HEK293 (cell line): ENCODE data around the gene ALG12.

Source experiments
- BCL11A ChIP-seq: fragments of 450-650 bp; formaldehyde crosslinking; IDR thresholded peaks from 2 replicates; pipeline ENCODE4 v1.5.1; 2016; ENCODE audit warnings: low read depth, missing biosample characterization, missing genetic modification characterization
- GLI2 ChIP-seq: fragments of 450-650 bp; formaldehyde crosslinking; IDR thresholded peaks from 2 replicates; pipeline ENCODE4; 2017; ENCODE audit warnings: missing biosample characterization, missing genetic modification characterization, low read depth, borderline replicate concordance
- MYNN ChIP-seq: fragments of 450-650 bp; formaldehyde crosslinking; IDR thresholded peaks from 2 replicates; pipeline ENCODE4 v1.5.1; 2016; ENCODE audit warnings: missing biosample characterization, missing genetic modification characterization, borderline replicate concordance
- TRIM28 ChIP-seq: IDR thresholded peaks from 2 replicates; pipeline ENCODE4 v1.6.1; 2011; ENCODE audit warnings: low read length, control low read depth, borderline replicate concordance
- ZBTB1 ChIP-seq: fragments of 450-650 bp; formaldehyde crosslinking; IDR thresholded peaks from 2 replicates; pipeline ENCODE4 v1.5.1; 2016; ENCODE audit warnings: missing biosample characterization, missing genetic modification characterization
- ZBTB20 ChIP-seq: fragments of 450-650 bp; formaldehyde crosslinking; IDR thresholded peaks from 2 replicates; pipeline ENCODE4 v1.5.1; 2016; ENCODE audit warnings: missing biosample characterization, missing genetic modification characterization
- ZNF16 ChIP-seq: fragments of 450-650 bp; formaldehyde crosslinking; IDR thresholded peaks from 2 replicates; pipeline ENCODE4 v1.5.1; 2016; ENCODE audit warnings: low read depth, missing biosample characterization, missing genetic modification characterization
- ZNF274 ChIP-seq, 2 experiments: fragments of 200-500 bp in 1 of 2; fragments of 450-650 bp in 1 of 2; sonication (Bioruptor generic) in 1 of 2; formaldehyde crosslinking in 1 of 2; IDR thresholded peaks; 2 replicates each; pipeline versions ENCODE4 v1.5.1 to v1.6.1; 2014 to 2016; ENCODE audit warnings: borderline replicate concordance in 1 of 2, inconsistent platforms in 1 of 2, low read length in 1 of 2, missing biosample characterization in 1 of 2, missing genetic modification characterization in 1 of 2
- ZNF311 ChIP-seq: fragments of 450-650 bp; formaldehyde crosslinking; IDR thresholded peaks from 2 replicates; pipeline ENCODE4 v1.5.1; 2017; ENCODE audit warnings: missing biosample characterization, missing genetic modification characterization, borderline replicate concordance
- TF ChIP-seq, protein P1 (sequence below): fragments of 450-650 bp; formaldehyde crosslinking; IDR thresholded peaks from 2 replicates; pipeline ENCODE4 v1.5.1; 2017; ENCODE audit warnings: missing biosample characterization, missing genetic modification characterization
- TF ChIP-seq, protein P2 (sequence below): fragments of 450-650 bp; formaldehyde crosslinking; IDR thresholded peaks from 2 replicates; pipeline ENCODE4 v1.5.1; 2016; ENCODE audit warnings: missing biosample characterization, missing genetic modification characterization

DNA sequence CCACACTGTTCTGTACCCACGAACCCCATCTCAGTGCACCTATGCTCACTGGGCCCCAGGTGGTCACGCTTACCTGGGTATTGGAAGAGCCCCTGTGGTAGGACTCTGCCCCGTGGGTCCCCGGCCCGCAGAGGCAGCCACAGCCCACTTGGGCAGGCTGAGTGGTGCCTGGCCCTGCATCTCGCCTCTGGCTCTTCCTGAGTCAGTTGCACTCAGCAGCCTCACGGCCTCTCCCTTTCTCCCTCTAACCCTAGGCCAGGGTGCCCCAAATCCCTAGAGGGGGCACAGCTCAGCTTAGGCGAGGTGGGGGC is 9.9 kb upstream of the ALG12 start:
- TF ChIP-seq, protein P1, sequence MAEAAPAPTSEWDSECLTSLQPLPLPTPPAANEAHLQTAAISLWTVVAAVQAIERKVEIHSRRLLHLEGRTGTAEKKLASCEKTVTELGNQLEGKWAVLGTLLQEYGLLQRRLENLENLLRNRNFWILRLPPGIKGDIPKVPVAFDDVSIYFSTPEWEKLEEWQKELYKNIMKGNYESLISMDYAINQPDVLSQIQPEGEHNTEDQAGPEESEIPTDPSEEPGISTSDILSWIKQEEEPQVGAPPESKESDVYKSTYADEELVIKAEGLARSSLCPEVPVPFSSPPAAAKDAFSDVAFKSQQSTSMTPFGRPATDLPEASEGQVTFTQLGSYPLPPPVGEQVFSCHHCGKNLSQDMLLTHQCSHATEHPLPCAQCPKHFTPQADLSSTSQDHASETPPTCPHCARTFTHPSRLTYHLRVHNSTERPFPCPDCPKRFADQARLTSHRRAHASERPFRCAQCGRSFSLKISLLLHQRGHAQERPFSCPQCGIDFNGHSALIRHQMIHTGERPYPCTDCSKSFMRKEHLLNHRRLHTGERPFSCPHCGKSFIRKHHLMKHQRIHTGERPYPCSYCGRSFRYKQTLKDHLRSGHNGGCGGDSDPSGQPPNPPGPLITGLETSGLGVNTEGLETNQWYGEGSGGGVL (tag by site-specific recombination): no peak
- TF ChIP-seq ZNF311 (tag by site-specific recombination): no peak
- no peak for TF ChIP-seq BCL11A (tag by site-specific recombination)
- TF ChIP-seq MYNN (tag by site-specific recombination): no peak
- TF ChIP-seq GLI2: no peak
- no peak for TF ChIP-seq ZBTB1 (tag by site-specific recombination)
- TF ChIP-seq ZBTB20 (tag by site-specific recombination): no peak
- TF ChIP-seq TRIM28: no peak
- TF ChIP-seq, protein P2, sequence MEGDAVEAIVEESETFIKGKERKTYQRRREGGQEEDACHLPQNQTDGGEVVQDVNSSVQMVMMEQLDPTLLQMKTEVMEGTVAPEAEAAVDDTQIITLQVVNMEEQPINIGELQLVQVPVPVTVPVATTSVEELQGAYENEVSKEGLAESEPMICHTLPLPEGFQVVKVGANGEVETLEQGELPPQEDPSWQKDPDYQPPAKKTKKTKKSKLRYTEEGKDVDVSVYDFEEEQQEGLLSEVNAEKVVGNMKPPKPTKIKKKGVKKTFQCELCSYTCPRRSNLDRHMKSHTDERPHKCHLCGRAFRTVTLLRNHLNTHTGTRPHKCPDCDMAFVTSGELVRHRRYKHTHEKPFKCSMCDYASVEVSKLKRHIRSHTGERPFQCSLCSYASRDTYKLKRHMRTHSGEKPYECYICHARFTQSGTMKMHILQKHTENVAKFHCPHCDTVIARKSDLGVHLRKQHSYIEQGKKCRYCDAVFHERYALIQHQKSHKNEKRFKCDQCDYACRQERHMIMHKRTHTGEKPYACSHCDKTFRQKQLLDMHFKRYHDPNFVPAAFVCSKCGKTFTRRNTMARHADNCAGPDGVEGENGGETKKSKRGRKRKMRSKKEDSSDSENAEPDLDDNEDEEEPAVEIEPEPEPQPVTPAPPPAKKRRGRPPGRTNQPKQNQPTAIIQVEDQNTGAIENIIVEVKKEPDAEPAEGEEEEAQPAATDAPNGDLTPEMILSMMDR (tag by site-specific recombination): no peak
- no peak for TF ChIP-seq ZNF274 (IDR thresholded peaks at IDR 0.05; ENCODE audit: low read length)
- no peak for TF ChIP-seq ZNF274 (tag by site-specific recombination; IDR thresholded peaks at IDR 0.05; ENCODE audit: borderline replicate concordance)
- TF ChIP-seq ZNF16 (tag by site-specific recombination): no peak
